Measurements from ENCODE around the gene PTPRD. TPM values are rescaled to one million over a fixed set of nuclear protein-coding genes. Genes with fewer than 3 reads are reported as not detected.

PTPRD gene
- polyA plus RNA-seq, 1 experiment, result 0.39 TPM

GRCh38 chr9:9612755-9613154 lies 1000.0 kb downstream of the PTPRD start:
- POLR2A ChIA-PET, result no interaction called here

GRCh38 chr9:9612270-9612669 lies 1000.5 kb downstream of the PTPRD start:
- ChIA-PET POLR2A (no interaction called here), CTCF (no interaction called here)
- TF ChIP-seq CTCF (IDR thresholded peaks at IDR 0.05; ENCODE audit: insufficient read depth, low read depth, low read length), result no peak
- DNase-seq (ENCODE audit: low read depth), result no peak
- Histone ChIP-seq H3K4me3 (ENCODE audit: low read depth, low read length) (no peak overlapping the region), H3K36me3 (ENCODE audit: control insufficient read depth, insufficient read depth, low read length) (no peaks in the 10 kb centered on the region), H3K27me3 (ENCODE audit: control insufficient read depth, insufficient read depth, low read length) (no peaks in the 10 kb centered on the region)

More at GRCh38 chr9:9612755-9613154, 1000.0 kb downstream of the PTPRD start:
- TF ChIP-seq CTCF (IDR thresholded peaks at IDR 0.05; ENCODE audit: insufficient read depth, low read depth, low read length), result no peak
- H3K36me3 ChIP-seq (ENCODE audit: control insufficient read depth, insufficient read depth, low read length), result no peaks in the 10 kb centered on the region
- no peak for DNase-seq (ENCODE audit: low read depth)
- no peak overlapping the region for H3K4me3 ChIP-seq (ENCODE audit: low read depth, low read length)
- CTCF ChIA-PET, result no interaction called here
- H3K27me3 ChIP-seq (ENCODE audit: control insufficient read depth, insufficient read depth, low read length), result no peaks in the 10 kb centered on the region

DNA sequence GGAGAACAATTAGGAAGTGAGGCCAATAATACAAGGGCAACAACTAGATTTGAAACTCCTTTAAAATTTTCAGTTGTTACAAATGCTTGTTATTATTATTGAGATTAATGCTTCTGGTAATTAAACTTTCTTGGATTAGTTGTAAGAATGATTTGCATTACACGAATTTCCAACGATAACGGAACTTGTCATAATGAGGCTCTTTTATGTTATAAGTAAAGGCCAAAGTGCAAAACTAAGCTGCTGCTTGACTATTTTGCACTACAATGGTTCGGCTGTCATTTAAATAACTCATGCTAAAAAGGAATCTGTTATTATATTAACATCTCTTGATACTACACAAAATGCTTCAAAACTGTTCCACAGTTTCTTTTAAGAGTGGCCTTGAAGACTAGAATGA lies 1007.1 kb downstream of the PTPRD start:
- Histone ChIP-seq H3K36me3 (ENCODE audit: control insufficient read depth, insufficient read depth, low read length) (no peaks in the 10 kb centered on the region), H3K27me3 (ENCODE audit: control insufficient read depth, insufficient read depth, low read length) (no peaks in the 10 kb centered on the region), H3K4me3 (ENCODE audit: low read depth, low read length) (no peak overlapping the region)
- ChIA-PET CTCF (no interaction called here), POLR2A (no interaction called here)
- DNase-seq (ENCODE audit: low read depth), result no peak
- no peak for TF ChIP-seq CTCF (IDR thresholded peaks at IDR 0.05; ENCODE audit: insufficient read depth, low read depth, low read length)

DNA sequence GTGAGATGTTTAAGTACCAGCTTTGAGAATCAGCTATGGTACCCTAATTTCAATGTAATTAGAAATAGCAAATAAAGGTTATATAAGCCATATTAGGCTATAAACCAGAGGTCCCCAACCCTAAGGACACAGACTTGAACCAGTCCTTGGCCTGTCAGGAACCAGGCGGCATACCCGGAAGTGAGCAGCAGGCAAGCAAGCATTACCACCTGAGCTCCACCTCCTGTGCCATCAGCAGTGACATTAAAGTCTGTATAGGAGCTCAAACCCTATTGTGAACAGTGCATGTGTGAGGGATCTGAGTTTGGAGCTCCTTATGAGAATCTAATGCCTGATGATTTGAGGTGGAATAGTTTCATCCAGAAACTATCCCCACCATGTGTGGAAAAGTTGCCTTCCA lies 1009.5 kb downstream of the PTPRD start:
- TF ChIP-seq CTCF (IDR thresholded peaks at IDR 0.05; ENCODE audit: insufficient read depth, low read depth, low read length), result no peak
- no peaks in the 10 kb centered on the region for H3K27me3 ChIP-seq (ENCODE audit: control insufficient read depth, insufficient read depth, low read length)
- no peak overlapping the region for H3K4me3 ChIP-seq (ENCODE audit: low read depth, low read length)
- CTCF ChIA-PET, result no interaction called here
- POLR2A ChIA-PET, result no interaction called here
- DNase-seq (ENCODE audit: low read depth), result no peak
- H3K36me3 ChIP-seq (ENCODE audit: control insufficient read depth, insufficient read depth, low read length), result no peaks in the 10 kb centered on the region

DNA sequence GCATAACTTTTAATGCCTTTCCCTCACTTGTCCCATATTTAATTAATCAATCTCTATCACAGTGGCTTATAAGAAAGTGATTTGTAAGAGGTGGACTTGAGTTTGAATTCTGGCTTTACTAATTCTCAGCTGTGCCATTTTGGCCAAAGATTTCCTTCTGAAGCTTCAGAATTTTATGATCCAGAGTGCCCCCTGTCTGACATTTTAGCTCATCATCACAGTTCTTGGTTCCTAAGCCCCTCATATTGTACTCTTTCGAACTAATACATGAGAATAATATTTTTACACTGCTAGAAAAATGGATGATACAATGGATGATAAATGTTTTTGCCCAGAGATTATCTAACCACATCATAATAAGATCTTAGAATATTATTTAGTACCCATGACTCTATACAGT lies 1014.1 kb downstream of the PTPRD start:
- DNase-seq (ENCODE audit: low read depth), result no peak
- H3K27me3 ChIP-seq (ENCODE audit: control insufficient read depth, insufficient read depth, low read length), result no peaks in the 10 kb centered on the region
- CTCF ChIA-PET, result no interaction called here
- POLR2A ChIA-PET, result no interaction called here
- no peak overlapping the region for H3K4me3 ChIP-seq (ENCODE audit: low read depth, low read length)
- no peak for TF ChIP-seq CTCF (IDR thresholded peaks at IDR 0.05; ENCODE audit: insufficient read depth, low read depth, low read length)
- no peaks in the 10 kb centered on the region for H3K36me3 ChIP-seq (ENCODE audit: control insufficient read depth, insufficient read depth, low read length)
